CD4-positive, alpha-beta T cell treated with Interleukin-1 beta for 1 hour (primary cell): ENCODE measurements around the gene LAMTOR5.

Experiments used
- DNase-seq, 2 donors: peaks; one replicate each; pipeline ENCODE4 v3.0.0-alpha.2; 2020 to 2022

LAMTOR5 gene

DNA sequence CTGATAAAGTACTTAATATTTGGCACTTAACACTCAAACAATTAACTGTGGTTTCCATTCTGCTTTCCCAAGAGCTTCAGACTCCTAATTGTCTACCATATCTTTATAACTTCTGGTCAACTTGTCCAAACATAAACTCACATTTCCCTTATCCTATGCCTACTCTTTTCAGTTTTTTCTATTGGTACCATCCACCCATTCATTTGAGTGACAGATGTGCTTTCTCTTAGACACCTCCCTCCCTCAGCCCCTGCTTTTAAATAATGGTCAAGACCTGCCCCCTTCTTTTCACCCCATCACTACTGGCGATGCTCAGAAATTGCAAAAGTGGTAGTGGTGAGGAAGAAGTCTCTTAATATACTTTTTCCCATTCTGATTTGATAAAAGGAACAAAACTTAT is 22.1 kb downstream of the LAMTOR5 start:
- no peak for DNase-seq

DNA sequence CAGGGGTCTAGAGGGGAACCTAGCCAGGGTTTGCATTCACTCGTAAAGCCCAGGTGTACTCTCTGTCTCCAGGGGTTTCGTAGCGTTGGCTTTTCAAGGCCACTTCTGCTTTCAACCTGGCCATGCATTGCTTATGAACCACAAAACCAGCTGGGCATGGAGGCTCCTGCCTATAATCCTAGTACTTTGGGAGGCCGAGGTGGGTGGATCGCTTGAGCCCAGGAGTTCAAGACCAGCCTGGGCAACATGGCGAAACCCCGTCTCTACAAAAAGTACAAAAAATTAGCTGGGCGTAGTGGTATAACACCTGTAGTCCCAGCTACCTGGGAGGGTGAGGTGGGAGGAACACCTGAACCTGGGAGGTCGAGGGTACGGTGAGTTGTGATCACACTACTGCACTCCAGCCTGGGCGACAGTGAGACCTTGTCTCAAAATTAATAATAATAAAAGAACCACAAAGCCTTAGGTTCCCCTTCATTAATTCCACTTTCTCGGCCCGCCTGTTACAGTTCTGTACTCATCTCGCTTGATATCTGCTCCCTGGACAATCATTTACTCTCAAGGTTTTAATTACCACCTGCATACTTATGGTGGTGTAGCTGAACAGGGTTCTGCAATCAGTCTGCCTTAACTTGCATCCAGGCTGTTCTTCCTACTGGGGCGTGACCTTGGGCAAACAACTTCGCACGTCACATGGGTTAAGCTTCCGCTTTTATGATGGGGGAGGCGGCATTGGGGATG is 22.7 kb downstream of the LAMTOR5 start:
- DNase-seq, result peak in 1 of 2 donors; percentile 76

DNA sequence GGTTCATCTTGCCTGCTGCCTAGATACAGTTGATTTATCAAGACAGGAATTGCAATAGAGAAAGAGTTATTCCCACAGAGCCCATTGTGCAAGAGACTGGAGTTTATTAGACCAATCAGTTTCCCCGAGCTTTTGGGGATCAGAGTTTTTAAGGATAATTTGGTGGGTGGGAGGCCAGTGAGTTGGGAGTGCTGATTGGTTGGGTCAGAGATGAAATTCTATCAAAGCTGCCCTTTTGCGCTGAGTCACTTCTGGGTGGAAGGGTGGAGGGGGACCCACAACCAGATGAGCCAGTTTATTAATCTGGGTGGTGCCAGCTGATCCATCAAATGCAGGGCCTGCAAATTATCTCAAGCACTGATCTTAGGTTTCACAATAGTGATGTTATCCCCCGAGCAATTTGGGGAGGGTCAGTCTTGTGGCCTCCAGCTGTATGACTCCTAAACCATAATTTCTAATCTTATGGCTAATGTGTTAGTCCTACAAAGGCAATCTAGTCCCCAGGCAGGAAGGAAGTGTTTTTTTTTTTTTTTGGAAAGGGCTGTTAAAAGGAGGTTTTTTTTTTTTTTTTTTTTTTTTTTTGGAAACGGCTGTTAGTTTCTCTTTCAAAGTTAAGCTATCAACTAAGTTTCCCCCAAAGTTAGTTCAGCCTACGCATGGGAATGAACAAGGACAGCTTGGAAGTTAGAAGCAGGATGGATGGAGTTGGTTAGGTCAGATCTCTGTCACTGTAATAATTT is 24.1 kb downstream of the LAMTOR5 start:
- DNase-seq, result no peak

DNA sequence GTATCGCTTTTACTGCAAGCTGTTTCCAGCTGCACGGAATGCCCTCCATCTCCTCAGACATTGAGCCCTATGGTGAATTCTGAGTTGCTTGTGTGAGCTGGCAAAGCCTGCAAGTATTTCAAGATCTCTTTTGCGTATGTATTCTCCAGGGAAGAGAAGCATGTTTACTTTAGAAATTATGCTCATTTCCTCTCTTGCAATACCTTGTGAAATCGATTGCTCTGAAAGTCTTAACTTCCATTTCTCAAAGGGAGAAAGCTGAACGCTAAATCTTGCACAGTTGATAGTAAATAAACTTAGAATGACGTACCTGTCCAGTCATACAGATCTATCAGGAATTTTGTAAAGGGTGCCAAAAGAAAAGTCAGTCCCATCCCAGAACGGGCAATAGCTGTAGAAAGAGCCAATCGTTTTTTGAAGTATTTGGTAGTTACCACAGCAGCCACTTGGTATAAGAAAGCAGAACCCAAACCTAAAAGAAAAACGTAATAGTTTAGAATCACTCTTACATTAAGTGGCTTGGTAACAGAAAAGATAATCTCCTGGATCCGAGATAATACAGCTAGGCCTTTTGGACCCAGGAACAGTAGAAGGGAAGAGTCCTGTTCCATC is 26.7 kb downstream of the LAMTOR5 start:
- no peak for DNase-seq

- no peak for DNase-seq
These were observed 32.0 kb downstream of the LAMTOR5 start for GRCh38 chr1:110375490-110375889.

- DNase-seq, result no peak
These were observed 36.7 kb downstream of the LAMTOR5 start for GRCh38 chr1:110370827-110371226.

DNA sequence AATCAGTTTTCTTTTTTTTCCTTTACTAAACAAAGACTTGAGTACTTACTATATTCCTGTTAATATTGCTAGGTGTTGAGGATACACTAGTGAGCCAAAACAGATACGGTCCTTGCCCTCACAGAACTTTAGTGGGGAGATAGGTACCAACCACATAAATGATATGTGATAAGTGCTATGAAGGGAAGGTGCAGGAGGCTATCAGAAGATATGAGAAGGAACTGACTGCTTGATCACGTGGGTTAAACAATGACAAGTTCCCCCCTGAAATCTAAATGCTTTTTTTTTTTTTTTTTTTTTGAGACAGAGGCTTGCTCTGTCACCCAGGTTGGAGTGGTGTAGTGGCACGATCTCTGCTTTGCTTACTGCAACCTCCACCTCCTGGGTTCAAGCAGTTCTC is 43.3 kb downstream of the LAMTOR5 start:
- DNase-seq, result no peak

DNA sequence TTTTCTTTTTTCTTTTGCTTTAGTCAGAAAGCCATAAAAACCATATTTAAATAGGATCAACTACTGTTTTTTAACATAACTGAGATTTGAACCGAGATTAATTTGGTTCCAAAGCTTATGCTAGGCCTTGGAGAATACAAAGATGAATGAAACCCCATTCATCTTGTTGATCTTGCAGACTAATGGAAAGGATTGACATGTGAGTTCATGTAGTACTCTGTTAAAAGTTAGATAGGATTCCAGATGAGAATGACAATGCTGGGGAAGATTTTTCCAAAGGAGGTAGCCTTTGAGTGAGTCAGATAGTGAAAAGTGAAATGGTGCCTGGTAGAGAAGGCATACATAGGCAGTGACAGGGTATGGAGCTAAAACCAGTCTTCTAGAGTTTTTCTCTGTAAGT is 45.6 kb downstream of the LAMTOR5 start:
- DNase-seq, result no peak

DNA sequence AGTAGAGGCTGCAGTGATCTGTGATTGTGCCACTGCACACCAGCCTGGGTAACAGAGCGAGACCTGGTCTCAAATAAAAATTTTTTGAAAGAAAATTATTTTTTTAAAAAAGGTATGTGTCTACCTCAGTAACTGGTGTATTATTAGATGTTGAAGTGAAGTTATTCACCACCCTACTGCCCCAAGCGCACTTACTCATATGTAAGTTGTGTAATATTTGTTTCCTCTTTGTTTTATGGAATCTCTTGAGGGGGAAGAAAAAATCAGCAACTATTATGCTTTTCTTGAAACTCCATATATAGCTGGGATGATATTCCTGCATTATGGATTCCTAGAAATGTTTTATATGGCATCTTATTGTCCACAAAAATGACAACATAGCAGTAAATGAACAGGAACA is 47.1 kb downstream of the LAMTOR5 start:
- DNase-seq, result no peak

- DNase-seq, result no peak
These were observed 51.1 kb downstream of the LAMTOR5 start for GRCh38 chr1:110356379-110356778.

GRCh38 chr1:110355321-110355720 is 52.2 kb downstream of the LAMTOR5 start:
- DNase-seq, result no peak
